PC-3 (cell line): ENCODE results near the gene ADAM12. TPM values are rescaled to one million over a fixed set of nuclear protein-coding genes. Genes with fewer than 3 reads are reported as not detected.

ENCODE experiments used
- ATAC-seq: fragments of 200-7000 bp; cut with Tn5 transposase; 2 replicates; pipeline ENCODE4 v1.9.1; 2020; ENCODE audit warnings: mild to moderate bottlenecking, moderate library complexity
- BruUV-seq: library from RNA; stranded (reverse); fragments of 400-500 nt; replicated peaks from 2 replicates; lab custom pipeline; 2021; lab: Mats Ljungman, UMichigan
- CTCF ChIA-PET: fragments of 300-600 bp; sonication (Branson Sonifier 250); formaldehyde crosslinking; loops from one replicate; lab custom pipeline; 2022; ENCODE audit warnings: antibody characterized with exemption; lab: Charles Lee
- POLR2A ChIA-PET: fragments of 300-600 bp; sonication (Branson Sonifier 250); formaldehyde crosslinking; loops from one replicate; lab custom pipeline; 2022; ENCODE audit warnings: antibody characterized with exemption; ENCODE audit not compliant: unreplicated experiment; lab: Charles Lee
- DNase-seq: peaks from one replicate; pipeline ENCODE4 v3.0.0-alpha.2; 2015
- H2AFZ ChIP-seq: fragments of 300-600 bp; sonication (generic); 2 replicates; pipeline ENCODE4 v1.6.0; 2016; ENCODE audit warnings: antibody characterized with exemption, low read length
- H3F3A ChIP-seq: fragments of 300-600 bp; sonication (generic); one replicate; pipeline ENCODE4 v1.6.0; 2017; ENCODE audit warnings: antibody characterized with exemption, low read length, control low read depth, mild to moderate bottlenecking; ENCODE audit not compliant: unreplicated experiment
- H3K27ac ChIP-seq: fragments of 300-600 bp; sonication (generic); 2 replicates; pipeline ENCODE4 v1.5.1; 2016; ENCODE audit warnings: mild to moderate bottlenecking, low read length
- H3K27me3 ChIP-seq: fragments of 300-600 bp; sonication (generic); 2 replicates; pipeline ENCODE4 v1.6.1; 2016; ENCODE audit warnings: low read length, mixed read lengths
- H3K36me3 ChIP-seq: fragments of 300-600 bp; sonication (generic); 2 replicates; pipeline ENCODE4 v1.6.1; 2016; ENCODE audit warnings: low read depth, mixed run types, low read length, mixed read lengths
- H3K4me1 ChIP-seq: fragments of 300-600 bp; sonication (generic); 2 replicates; pipeline ENCODE4 v1.5.1; 2016; ENCODE audit warnings: low read length; ENCODE audit not compliant: insufficient read depth
- H3K4me2 ChIP-seq: fragments of 300-600 bp; sonication (generic); 2 replicates; pipeline ENCODE4 v1.6.0; 2016; ENCODE audit warnings: low read length
- H3K4me3 ChIP-seq: fragments of 300-600 bp; sonication (generic); 2 replicates; pipeline ENCODE4 v1.5.1; 2016; ENCODE audit warnings: mild to moderate bottlenecking, low read length, mixed read lengths
- H3K79me2 ChIP-seq: fragments of 300-600 bp; sonication (generic); 2 replicates; pipeline ENCODE4 v1.6.1; 2017; ENCODE audit warnings: low read length, mixed read lengths
- H3K9ac ChIP-seq: fragments of 300-600 bp; sonication (generic); 2 replicates; pipeline ENCODE4 v1.6.0; 2016; ENCODE audit warnings: mild to moderate bottlenecking, low read length
- H3K9me2 ChIP-seq: fragments of 300-600 bp; sonication (generic); replicated peaks from 2 replicates; pipeline ENCODE4 v1.6.1; 2016; ENCODE audit warnings: mixed run types, low read length, mixed read lengths
- H3K9me3 ChIP-seq: fragments of 300-600 bp; sonication (generic); 2 replicates; pipeline ENCODE4 v1.6.1; 2016; ENCODE audit warnings: low read length, mixed read lengths
- H4K20me1 ChIP-seq: fragments of 300-600 bp; sonication (generic); 2 replicates; pipeline ENCODE4 v1.6.1; 2016; ENCODE audit warnings: low read length, mixed read lengths
- CTCF ChIP-seq: fragments of 300-600 bp; sonication (generic); conservative IDR thresholded peaks from 2 replicates; pipeline ENCODE4 v1.5.1; 2017; ENCODE audit warnings: antibody characterized with exemption, low read depth, mild to moderate bottlenecking, low read length
- EZH2 ChIP-seq: fragments of 300-600 bp; sonication (generic); IDR thresholded peaks from one replicate; pipeline ENCODE4 v1.6.1; 2017; ENCODE audit warnings: antibody characterized with exemption, mild to moderate bottlenecking, low read length; ENCODE audit not compliant: unreplicated experiment
- EZH2phosphoT487 ChIP-seq: fragments of 300-600 bp; sonication (generic); IDR thresholded peaks from 2 replicates; pipeline ENCODE4 v1.6.1; 2018; ENCODE audit warnings: mild to moderate bottlenecking, antibody characterized with exemption, low read length, borderline replicate concordance
- intact Hi-C: fragments of 100-400 bp; cut with micrococcal nuclease; formaldehyde crosslinking; loops from 2 replicates; pipeline ENCODE4 v1.9.0; 2023
- total RNA-seq: library from RNA; depleted of rRNA; stranded (reverse); fragments of >200 nt; gene quantifications from 2 replicates; pipeline ENCODE4 v1.2.3, GENCODE V29; 2014

The ADAM12 gene
- total RNA-seq, 1 experiment from 2014 or later: 3.4 TPM

- no peak for TF ChIP-seq CTCF
- no peak for TF ChIP-seq EZH2phosphoT487
- TF ChIP-seq EZH2: no peak
- H3K4me2 ChIP-seq: peak overlapping the region; percentile 60
- no peak overlapping the region for H2AFZ ChIP-seq
- H3K27me3 ChIP-seq: no peaks in the 10 kb centered on the region
- ChIA-PET CTCF (interaction anchor here (0.6 to 0.7 kb wide), 2 partner anchors 10 to 14 kb away, joined by 3 read pairs; no protein-coding TSS in a partner anchor), POLR2A (no interaction called here)
- intact Hi-C loops: no loop called here
- no peaks in the 10 kb centered on the region for H3K9me3 ChIP-seq
- peak overlapping the region; percentile 92 for H3K27ac ChIP-seq
- no peaks in the 10 kb centered on the region for H4K20me1 ChIP-seq
- no peaks in the 10 kb centered on the region for H3K79me2 ChIP-seq
- H3K9ac ChIP-seq: peak overlapping the region; percentile 72
- H3K36me3 ChIP-seq: no peaks in the 10 kb centered on the region
- no peaks in the 10 kb centered on the region for H3F3A ChIP-seq
- DNase-seq: peak; percentile 72
- H3K9me2 ChIP-seq: no peaks in the 10 kb centered on the region
- H3K4me3 ChIP-seq: no peak overlapping the region
- no TSS peak for BruUV-seq
- ATAC-seq: peak; percentile 92
- peaks cover 15% of the 10 kb centered on the region for H3K4me1 ChIP-seq
Observed at GRCh38 chr10:126119599-126119998, 268.7 kb downstream of the ADAM12 start.

- Histone ChIP-seq H3K9me2 (no peaks in the 10 kb centered on the region), H4K20me1 (no peaks in the 10 kb centered on the region), H3K27ac (no peak overlapping the region), H3K36me3 (no peaks in the 10 kb centered on the region), H3K27me3 (no peaks in the 10 kb centered on the region), H3K4me3 (no peak overlapping the region), H3K9me3 (no peaks in the 10 kb centered on the region), H3F3A (no peaks in the 10 kb centered on the region), H2AFZ (no peak overlapping the region), H3K4me2 (no peak overlapping the region), H3K9ac (no peak overlapping the region), H3K79me2 (no peaks in the 10 kb centered on the region), H3K4me1 (peaks cover 15% of the 10 kb centered on the region)
- no peak for TF ChIP-seq EZH2
- TF ChIP-seq EZH2phosphoT487: no peak
- ATAC-seq (no peak), DNase-seq (no peak)
- ChIA-PET CTCF (no interaction called here), POLR2A (no interaction called here)
- no TSS peak for BruUV-seq
- intact Hi-C loops: no loop called here
Observed at GRCh38 chr10:126118476-126118875, 269.8 kb downstream of the ADAM12 start.

- TF ChIP-seq CTCF: no peak
- TF ChIP-seq EZH2phosphoT487: no peak
- TF ChIP-seq EZH2: no peak
- DNase-seq (no peak), ATAC-seq (no peak)
- Histone ChIP-seq H3K9ac (no peak overlapping the region), H2AFZ (no peak overlapping the region), H3K27ac (no peak overlapping the region), H3K4me2 (no peak overlapping the region), H3K79me2 (no peaks in the 10 kb centered on the region), H3K36me3 (no peaks in the 10 kb centered on the region), H3K27me3 (no peaks in the 10 kb centered on the region), H3K9me3 (no peaks in the 10 kb centered on the region), H3F3A (no peaks in the 10 kb centered on the region), H3K9me2 (no peaks in the 10 kb centered on the region), H3K4me3 (no peak overlapping the region), H3K4me1 (peaks cover 15% of the 10 kb centered on the region), H4K20me1 (no peaks in the 10 kb centered on the region)
- POLR2A ChIA-PET: no interaction called here
- BruUV-seq: no TSS peak
- CTCF ChIA-PET: no interaction called here
- intact Hi-C loops: no loop called here
Observed at GRCh38 chr10:126117196-126117595, 271.1 kb downstream of the ADAM12 start.
